Measurements from ENCODE around the gene HOXC4.
"Not testable (repeated sequence)": the region's sequence is repeated elsewhere in the genome, so short reads cannot be mapped to it uniquely, and the experiment has no call there.

HOXC4 gene

DNA sequence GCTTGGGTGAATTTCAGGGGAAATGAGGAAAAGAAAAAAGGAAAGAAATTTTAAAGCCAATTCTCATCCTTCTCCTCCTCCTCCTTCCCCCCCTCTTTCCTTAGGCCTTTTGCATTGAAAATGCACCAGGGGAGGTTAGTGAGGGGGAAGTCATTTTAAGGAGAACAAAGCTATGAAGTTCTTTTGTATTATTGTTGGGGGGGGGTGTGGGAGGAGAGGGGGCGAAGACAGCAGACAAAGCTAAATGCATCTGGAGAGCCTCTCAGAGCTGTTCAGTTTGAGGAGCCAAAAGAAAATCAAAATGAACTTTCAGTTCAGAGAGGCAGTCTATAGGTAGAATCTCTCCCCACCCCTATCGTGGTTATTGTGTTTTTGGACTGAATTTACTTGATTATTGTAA is 1.9 kb downstream of the HOXC4 start:
- no peak for DNase-seq (ENCODE audit: low read depth, low spot score)

DNA sequence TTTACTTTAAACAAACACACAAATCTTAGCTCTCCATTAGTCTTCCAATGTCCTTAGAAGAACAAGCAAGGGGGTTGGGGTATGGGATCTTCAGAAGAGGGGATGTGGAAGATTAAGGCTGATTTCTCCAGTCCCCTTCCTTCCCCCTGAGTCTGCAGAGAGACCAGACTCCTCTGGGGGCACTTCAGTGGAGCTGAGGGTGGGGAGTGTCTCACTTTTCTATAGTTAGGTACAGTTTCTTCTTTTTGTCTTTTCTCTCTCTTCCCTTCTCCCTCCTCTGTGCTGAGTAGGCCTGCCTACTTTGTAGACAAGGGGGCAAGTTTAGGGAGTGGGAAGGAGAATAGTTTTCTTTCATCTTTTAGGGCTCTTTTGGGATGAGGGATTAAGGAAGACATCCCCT is 2.5 kb downstream of the HOXC4 start:
- DNase-seq (ENCODE audit: low read depth, low spot score), result no peak

DNA sequence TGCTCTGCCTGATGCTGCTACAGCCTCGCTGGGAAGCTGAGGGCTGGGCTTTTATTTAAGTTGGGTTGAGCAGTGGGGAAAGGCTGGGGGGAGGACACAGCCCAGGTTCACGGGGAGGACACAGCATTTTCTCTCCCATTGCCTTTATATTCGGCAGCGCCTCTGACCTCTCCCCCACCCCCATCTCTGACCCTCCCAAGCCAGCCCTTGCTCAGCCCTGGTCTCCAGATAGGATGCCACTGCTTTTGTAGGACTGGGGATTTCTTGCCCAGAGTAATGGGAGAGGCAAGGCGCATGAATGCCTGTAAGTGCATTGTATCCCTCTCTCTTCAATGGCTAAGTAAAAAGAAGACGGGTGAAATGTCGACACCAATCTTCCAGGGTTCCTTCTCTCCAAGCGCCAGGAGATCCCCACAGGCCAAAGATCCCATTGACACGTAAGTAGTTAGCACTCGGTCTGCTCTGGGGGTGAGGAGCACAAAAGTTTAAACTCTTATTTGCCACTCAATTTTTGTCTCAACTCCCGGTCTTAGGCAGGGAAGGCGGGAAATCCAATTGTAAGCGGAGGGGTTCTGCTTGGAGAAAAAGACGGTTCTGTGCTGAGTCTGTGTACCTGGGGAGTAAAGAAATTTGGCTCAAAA is 4.6 kb downstream of the HOXC4 start:
- no peak for DNase-seq (ENCODE audit: low read depth, low spot score)

DNA sequence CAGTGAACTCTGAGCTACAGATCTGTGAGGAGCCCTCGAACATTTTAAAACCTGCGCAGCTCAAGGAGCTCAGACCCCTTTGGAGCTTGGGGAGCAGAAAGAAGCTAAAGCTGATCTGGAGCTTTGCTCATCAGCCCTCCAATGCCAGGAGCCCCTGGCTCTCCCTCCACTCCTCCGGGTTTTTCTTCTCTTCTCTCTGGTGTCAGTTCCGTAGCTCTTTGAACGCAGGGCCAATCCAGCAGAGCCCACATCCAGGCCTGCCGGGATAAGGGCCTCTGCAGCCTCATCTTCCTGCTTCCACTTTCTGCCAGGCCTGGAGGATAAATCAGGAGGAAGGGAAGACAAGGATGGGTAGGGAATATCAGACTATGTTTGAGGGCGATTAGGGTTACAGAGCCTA is 6.0 kb downstream of the HOXC4 start:
- DNase-seq (ENCODE audit: low read depth, low spot score), result no peak

DNA sequence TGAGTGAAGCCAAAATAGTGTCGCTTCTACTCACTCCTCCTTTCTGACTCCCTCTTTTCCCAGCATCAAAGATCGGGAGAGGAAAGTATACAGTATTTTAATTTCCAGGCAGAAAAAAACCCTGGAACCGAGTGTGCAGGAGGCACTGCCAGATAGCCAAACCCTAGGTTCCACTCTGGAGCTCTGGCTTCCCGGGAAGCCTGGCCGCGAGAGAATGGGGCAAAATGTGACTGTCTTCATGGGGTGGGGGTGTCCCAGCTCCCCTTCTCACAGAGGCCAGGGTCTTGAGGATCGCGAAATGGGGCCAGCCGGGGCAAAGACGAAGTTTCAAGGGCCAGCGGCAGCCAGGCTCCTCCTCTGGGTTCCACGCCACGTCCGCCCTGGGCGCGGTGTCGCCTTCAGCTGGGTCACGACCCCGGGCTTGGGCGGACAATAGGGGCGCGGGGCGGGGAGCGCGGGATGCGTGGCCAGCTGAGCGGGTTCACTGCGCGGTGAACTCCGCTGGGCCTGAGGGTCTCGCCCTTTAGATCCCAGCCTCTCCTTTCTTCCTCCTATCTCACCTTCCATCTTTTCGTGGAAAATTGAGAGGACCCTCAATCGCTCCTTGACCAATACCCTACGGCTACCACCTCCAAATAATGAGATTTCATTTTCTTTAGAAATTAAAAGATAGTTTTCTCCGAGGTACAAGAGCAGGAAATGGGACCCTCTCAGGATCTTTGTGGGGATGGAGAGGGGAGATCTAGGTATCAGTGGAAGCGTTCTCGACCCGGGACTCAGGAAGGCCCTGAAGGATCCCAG is 6.7 kb downstream of the HOXC4 start:
- no peak for DNase-seq (ENCODE audit: low read depth, low spot score)

DNA sequence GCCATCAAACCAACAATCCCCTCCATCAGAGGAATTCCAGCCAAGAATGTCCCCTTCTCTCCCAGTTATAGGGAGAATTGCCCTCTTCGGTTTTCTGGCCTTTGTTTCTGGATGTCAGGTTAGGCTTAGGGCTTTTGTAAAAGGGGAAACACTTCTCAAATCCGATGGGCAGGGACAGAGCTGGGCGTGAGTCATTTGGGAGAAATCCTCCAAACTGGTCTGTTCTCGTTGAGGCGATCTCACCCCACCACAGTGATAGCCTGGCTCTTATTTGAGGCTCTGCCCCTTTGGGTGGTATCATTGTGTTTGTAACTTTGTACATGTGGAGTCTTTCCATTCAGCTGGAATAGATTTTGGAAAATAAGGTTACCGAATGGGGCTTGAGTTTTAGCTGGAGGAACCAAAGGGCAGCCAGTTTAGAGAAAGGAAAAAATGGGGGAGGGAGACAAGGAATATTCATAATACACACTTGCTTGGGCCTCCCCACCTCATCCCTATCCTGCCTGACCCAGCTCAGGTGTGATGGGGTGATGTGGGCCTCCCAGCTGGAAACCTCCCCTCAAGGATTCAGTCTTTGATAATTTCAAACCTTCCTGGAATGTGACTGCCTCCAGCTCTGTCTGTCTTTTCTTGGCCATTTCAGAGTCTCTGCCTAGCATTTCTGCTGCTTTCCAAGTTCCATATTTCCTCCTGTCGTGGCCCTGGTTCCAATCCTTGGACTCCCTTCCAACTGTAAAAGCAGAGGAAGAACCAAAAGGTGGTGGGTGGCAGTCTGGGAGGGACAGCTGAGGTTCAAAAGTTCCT is 7.5 kb downstream of the HOXC4 start:
- DNase-seq (ENCODE audit: low read depth, low spot score), result no peak

DNA sequence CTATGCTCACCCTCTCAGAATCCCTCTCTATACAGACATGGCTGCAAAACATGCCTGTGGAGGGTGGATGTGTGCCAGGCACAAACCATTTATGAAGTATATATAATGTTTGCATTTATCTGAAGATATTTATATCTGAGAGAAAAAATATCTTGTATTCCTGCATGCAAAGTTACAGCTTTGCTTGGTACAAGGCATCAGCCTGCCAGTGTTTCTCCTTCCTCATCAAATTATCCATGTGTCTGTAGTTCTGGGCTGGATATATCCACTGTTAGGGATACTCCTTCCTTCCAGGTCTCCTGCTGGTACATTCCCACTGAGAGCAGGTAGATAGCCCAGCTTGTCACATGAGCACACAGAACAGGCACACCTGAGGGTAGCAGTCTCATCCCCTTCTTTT is 12.0 kb downstream of the HOXC4 start:
- DNase-seq (ENCODE audit: low read depth, low spot score), result no peak

DNA sequence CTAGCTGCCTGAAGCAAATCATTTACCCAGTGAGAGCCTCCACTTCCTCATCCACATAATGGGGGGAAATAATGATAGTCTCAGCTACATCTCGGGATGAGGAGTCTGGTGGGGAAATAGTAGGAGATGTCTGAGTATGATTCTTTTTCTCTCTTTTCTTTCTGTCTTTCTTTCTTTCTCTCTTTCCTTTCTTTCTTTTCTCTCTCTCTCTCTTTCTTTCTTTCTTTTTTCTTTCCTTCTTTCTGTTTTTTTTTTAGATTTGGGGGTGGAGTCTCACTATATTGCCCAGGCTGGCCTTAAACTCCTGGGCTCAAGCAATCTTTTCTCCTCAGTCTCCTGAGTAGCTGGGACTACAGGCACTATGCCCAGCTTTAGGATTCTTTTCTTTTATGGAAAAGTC is 12.8 kb downstream of the HOXC4 start:
- DNase-seq (ENCODE audit: low read depth, low spot score), result no peak

DNA sequence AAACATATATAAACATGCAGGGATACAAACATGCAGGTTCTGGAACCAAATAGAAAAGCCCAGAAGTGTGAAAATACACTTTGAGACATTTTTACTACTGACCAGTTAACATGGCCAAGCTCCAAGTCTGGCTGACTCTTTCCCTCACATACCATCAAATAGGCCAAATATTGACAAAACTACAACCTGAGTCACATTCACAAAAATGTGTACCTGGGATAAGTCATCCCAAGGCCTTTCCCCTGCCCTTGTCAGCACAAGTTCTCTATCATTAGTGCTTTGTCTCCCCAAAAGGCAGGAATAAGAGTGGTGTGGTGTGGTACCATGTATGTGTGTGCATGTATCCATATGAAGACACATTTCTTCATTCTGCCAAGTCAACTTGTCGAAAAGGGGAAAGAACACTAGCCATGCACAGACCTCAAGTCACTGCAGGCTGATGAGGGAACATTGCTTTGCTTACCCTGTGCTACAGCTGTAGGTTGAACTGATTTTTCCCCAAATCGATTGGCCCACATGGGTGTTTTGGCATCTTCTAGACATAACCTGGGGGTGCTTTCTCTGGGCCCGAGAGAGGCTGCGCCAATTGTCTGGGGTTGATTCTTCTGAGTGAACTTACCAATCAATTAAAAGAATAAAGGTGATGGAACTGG is 14.9 kb downstream of the HOXC4 start:
- DNase-seq (ENCODE audit: low read depth, low spot score), result no peak

DNA sequence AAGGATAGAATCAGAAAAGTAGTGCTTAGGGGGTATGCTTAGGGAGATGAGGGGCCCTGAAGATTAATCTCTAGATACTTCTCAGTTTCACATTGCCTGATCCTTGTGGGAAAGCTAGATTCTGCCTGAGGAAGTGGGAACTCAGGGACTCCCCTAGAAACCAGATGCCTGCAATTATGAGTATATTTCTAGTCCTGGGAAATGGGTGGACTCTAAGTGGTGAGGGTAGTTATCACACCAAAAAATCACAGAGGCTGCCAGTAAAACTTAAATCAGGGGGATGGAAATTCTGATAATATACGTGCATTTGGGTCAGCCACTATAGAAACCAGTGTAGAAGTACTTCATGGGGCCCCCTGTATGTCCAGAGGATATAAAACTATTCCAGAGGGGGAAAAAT is 18.3 kb downstream of the HOXC4 start:
- no peak for DNase-seq (ENCODE audit: low read depth, low spot score)

DNA sequence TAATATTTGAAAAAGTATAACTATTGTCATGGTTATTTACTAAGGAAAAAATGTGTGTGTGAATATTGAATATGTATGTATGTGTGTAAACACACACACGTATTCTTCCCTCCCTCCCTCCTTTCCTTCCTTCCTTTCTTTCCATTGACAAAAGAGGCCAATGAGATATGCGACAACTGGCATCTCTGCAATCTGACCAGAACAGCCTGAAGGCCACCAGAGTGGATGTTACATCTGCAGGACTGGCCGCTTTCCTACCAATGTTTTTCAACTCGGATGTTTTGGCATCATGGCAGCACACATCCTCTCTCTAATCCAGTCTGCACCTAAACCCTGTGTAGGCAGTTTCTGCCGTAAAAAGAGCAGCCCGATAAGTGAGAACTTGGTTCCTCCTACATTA is 20.7 kb downstream of the HOXC4 start:
- DNase-seq (ENCODE audit: low read depth, low spot score), result no peak

DNA sequence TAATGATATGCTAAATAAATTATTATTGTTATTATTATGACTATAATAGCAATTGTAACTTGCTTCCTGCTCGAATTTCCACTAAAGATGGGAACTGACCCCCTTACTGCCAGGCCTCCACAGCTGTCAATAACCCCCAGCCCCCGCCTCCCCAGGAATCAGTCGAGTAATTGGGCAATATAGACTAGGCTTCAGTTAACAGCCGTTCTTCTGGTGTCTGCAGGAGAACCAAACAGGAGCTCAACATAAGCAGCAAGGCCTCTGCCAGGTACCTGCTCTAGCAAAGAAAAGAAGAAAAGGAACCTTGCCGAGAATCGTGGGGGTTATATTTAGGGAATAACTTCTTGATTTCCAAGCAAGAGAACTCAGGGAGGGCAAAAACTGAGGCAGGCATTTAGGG is 21.8 kb downstream of the HOXC4 start:
- no peak for DNase-seq (ENCODE audit: low read depth, low spot score)

DNA sequence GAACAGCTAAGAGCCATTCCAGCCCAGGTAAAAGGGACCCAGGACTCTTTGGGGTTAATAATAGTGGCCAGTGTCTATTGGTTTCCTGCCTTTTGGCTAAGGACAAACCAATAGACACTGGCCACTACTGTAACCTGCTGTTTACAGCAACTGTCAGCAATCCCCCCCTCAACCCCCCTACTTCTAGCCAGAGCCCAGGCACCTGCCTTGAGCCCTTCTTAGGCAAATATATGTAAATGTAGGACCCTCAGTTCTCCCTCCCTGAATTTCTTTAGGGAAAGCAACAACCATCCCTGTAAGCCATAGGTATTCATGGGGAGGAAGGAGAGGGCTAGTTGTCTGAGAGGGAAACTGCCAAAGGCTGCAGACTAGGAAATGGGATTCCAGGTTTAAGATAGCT is 22.3 kb downstream of the HOXC4 start:
- DNase-seq (ENCODE audit: low read depth, low spot score), result peak; percentile 82

DNA sequence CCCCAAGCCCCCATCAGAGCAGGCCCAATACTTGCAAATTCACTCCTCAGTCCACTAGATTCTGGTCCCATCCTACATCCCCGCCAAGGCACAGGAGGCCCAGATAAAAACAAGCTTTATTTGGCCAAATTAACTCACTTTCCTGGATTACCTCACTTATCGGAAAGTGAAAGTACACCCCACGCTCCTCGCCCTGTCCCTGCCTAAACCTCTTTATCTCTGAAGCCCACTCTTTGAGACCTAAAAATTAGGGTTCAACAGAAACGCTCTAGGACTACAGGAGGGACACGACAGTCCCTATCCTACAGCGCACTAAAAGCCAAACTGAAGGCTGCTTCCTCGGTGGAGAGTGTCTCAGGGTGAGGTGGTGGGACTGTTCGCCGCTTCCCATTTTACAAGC is 24.2 kb downstream of the HOXC4 start:
- not testable (repeated sequence) for DNase-seq (ENCODE audit: low read depth, low spot score)

DNA sequence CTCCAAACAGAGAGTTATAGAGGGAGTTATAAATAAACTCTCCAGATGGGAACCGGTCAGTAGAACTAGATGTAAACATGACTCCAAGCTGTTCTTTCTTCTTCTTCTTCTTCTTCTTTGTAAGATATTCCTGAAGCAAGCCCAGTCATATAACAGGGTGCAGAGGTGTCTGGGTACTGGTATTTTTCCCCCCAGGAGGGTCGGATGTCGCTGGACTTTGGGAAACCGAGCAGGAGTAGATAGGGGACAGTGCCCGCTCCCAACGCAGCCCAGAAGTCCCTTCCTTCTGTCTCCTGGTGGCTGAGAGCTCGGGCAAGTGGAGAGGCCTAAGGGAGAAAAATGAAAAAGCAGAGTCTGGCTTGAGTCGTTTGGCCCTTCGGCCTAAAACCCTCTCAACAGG is 25.5 kb downstream of the HOXC4 start:
- DNase-seq (ENCODE audit: low read depth, low spot score), result not testable (repeated sequence)

DNA sequence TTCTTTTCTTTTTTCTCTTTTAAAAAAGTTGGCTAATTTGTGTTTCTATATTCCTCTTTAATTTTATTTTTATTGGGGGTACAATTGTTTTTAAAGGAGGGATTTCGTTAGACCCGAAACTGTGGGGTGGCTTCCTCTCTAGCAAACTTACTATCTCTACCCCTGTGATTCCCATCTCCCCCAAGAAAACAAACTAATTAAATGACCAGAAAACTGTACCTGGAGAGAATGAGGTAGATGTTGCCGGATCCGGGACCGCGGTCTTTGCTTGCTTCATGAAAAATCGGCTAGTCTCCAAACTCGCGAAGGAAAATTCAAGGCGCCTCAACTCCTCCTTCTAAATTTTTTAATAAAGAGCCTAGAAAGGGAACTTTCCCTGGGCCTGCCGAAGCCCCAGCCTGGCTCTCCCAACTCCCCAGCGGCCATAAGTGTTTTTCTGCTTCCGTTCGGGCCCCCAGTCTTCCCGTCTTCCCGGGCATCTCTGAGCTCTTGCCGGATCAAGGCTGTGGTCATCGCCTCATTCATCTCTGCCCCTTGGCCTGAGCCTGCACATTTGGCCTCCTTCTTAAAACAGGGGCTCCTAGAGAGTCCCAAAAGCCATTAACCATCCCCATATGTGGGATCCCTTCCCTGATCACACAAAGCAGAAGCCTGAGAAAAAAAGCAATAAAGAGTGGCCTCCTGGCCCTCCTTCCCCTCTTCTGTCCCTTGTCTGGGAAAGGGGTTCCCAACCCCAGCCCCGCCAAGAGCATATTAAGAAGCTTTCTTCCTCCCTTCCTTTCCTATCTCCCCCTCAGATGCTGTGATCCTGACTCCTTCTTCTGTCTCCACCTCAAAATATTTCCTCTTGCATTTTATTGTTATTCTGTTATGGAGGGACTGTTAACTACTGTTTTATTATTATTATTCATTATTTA is 26.6 kb downstream of the HOXC4 start:
- not testable (repeated sequence) for DNase-seq (ENCODE audit: low read depth, low spot score)

DNA sequence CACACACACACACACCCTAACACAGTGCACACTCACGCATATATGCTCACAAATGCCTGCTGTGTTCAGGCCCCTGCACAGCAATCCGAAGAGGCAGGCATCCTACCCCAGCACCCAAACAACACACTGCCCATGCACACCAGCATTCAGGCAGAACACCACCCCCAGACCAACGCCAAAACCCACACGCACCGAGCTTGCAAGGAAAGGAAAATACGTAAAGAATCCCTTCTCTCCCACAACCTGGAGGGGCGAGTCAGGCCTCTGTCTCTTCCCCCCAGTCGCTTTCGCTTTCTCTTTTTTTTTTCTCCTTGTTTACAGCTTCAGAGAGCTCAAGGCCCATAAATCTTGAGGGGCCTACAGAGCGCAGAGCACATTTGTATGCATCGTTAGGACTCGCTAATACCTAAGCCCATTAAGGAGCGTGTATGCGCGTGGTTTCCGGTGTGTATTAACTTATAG is 27.4 kb downstream of the HOXC4 start:
- DNase-seq (ENCODE audit: low read depth, low spot score), result not testable (repeated sequence)

DNA sequence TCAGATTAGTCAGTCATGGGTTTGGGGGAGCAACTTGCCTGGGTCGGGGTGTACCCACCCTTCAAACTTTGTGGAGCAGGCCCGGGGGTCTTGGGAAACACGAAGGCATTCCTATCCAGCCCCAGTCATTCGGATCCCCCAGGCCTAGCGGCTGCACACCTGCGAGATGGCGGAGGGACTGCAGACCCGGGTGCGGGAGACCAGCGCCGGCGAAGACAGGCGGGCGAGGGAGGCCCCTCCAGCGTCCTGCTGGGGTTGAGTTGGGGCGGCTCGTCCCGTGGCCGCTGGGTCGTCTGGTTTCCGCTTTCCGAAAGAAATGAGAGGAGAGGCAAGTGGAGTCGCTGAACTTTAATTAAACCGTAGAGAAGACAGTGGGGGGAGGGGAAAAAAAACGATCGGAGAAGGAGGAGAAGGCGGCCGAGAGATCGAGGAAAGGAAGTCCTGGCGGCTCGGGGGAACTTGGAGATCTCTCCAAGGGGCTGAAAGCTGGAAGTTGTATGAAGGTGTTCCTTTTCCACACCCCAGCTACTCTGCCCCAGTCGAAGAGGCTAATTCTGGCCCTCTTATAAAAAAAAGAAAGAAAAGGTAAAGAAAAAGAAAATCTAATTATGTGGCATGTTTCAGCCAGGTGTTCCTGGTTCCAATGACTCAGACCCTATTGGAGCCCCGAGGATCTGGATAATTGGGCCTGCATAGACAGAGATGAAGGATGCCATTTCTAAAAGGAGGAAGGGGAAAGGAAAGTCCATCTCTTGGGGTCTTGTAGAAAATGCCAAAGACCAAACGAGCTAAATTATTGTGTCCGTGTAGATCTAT is 28.2 kb downstream of the HOXC4 start:
- DNase-seq (ENCODE audit: low read depth, low spot score), result not testable (repeated sequence)

DNA sequence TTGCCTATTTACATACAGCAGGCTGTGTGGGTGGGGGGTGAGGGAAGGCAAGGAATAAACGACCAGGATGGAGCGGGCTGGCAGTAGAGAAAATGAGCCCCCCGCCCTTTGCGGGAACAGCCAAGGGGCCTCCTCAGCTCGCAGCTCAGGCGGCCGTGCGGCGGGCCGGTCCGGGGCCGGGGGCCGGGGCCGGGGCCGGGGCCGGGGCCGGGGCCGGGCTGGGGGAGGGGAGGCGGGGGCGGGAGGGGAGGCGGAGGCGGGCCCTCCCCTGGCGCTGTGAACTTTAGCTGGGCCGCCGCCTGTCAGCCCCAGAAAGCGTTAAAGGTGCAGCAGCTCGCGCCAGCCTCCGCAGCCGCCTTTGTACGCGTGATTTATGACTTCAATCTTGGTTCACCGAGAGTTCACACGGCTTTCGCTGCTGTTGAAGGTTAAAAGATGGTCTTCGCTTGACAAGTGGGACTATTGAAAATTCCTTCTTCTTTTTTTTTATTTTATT is 28.8 kb downstream of the HOXC4 start:
- DNase-seq (ENCODE audit: low read depth, low spot score), result no peak

DNA sequence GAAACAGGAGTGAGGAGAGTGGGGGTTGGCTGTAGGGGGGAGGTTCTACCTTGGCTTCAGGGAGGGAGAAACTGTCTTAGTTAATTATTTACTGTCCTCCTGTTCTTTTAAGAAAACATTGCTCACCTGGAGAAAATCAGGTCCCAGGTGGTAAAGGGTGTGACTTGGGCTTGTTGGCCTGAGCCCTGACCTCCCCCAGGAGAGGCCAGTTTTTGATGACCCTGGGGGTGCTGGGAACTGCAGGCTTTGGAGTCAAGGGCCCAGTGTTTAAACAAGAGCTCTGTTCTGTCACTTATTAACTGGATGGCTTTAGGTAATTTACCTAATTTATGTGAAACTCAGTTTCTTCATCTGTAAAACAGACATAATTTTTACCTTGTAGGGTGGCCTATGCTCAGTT is 34.4 kb downstream of the HOXC4 start:
- not testable (repeated sequence) for DNase-seq (ENCODE audit: low read depth, low spot score)

Measured in iPS DF 19.7 (cell line).